ENCODE data around the gene NDEL1. TPM values are rescaled to one million over a fixed set of nuclear protein-coding genes. Genes with fewer than 3 reads are reported as not detected.

The NDEL1 gene
- total and polyA plus RNA-seq, 3 donors from 2014 or later = 51.2 to 85.4 (median 73.1) TPM

DNA sequence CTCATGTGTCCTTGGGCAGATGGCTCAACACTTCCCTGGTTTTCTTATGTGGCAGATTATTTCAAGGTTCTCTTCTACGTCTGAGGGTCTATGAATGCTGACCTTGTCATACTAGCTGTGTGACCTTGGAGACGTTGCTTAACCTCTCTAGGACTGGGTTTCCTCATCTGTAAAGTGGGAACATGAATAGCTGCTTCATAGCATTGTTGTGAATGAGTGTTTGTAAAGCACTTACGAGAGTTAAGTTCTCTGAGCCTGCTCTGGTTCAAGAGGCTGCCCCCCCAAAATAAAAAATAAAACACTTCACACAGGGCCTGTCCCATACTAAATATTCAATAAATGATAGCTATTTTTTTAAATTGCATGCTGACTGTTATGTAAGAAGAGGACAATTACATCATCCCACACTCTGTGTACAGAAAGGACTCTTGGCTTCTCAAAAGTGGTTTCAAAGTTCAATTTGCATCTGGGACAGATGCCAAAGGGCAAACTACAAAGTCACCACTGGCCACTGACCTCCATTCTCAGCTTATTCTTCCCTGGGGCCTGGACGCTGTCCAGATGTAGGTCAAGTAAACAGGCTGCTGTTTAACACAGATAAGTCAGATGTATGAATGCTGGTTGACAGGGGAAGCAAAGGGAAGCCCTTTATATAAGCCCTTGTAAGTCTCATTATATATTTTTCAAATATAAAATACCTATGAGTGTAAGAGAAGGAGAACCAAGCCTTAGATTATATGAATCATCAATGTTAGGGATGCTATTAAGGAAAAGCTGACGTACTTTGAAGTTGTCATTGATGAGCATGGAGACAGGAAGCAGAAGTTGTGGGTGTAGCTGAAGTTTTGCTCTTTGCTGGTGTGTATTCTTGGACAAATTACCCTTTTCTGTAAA, 15.4 kb upstream of the NDEL1 start:
- TF ChIP-seq, protein P1, sequence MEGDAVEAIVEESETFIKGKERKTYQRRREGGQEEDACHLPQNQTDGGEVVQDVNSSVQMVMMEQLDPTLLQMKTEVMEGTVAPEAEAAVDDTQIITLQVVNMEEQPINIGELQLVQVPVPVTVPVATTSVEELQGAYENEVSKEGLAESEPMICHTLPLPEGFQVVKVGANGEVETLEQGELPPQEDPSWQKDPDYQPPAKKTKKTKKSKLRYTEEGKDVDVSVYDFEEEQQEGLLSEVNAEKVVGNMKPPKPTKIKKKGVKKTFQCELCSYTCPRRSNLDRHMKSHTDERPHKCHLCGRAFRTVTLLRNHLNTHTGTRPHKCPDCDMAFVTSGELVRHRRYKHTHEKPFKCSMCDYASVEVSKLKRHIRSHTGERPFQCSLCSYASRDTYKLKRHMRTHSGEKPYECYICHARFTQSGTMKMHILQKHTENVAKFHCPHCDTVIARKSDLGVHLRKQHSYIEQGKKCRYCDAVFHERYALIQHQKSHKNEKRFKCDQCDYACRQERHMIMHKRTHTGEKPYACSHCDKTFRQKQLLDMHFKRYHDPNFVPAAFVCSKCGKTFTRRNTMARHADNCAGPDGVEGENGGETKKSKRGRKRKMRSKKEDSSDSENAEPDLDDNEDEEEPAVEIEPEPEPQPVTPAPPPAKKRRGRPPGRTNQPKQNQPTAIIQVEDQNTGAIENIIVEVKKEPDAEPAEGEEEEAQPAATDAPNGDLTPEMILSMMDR (IDR thresholded peaks at IDR 0.05) = no peak
- TF ChIP-seq POLR2A (IDR thresholded peaks at IDR 0.05) = no peak
- intact Hi-C loops (cut with DNase I; ENCODE audit: low total_unique reads) = no loop called here
- Histone ChIP-seq H3K9me3 (no peaks in the 10 kb centered on the region), H3K27me3 (no peaks in the 10 kb centered on the region), H3K27ac (no peak overlapping the region), H3K4me1 (no peaks in the 10 kb centered on the region), H3K36me3 (ENCODE audit: low read depth, missing control alignments) (no peaks in the 10 kb centered on the region), H3K4me3 (no peak overlapping the region)
- no peak for DNase-seq
- WGBS, 2 donors = 45 to 48% methylated on average over 5 of the region's 5 CpGs

- no peaks in the 10 kb centered on the region for H3K27me3 ChIP-seq
- intact Hi-C loops (cut with DNase I; ENCODE audit: low total_unique reads) = no loop called here
- no peak overlapping the region for H3K4me3 ChIP-seq
- no peak for DNase-seq
- H3K9me3 ChIP-seq = no peaks in the 10 kb centered on the region
- H3K4me1 ChIP-seq = no peaks in the 10 kb centered on the region
- H3K27ac ChIP-seq = no peak overlapping the region
- 69 to 81% methylated on average over 3 of the region's 3 CpGs for WGBS, 2 donors
- no peaks in the 10 kb centered on the region for H3K36me3 ChIP-seq (ENCODE audit: low read depth, missing control alignments)
- TF ChIP-seq, protein P1 (IDR thresholded peaks at IDR 0.05) = no peak
- TF ChIP-seq POLR2A (IDR thresholded peaks at IDR 0.05) = no peak
These were observed 14.1 kb upstream of the NDEL1 start for GRCh38 chr17:8421571-8421970.

GRCh38 chr17:8426094-8426720, 9.5 kb upstream of the NDEL1 start:
- H3K27me3 ChIP-seq = no peaks in the 10 kb centered on the region
- DNase-seq = no peak
- H3K4me3 ChIP-seq = no peak overlapping the region
- no peaks in the 10 kb centered on the region for H3K4me1 ChIP-seq
- no peaks in the 10 kb centered on the region for H3K9me3 ChIP-seq
- H3K27ac ChIP-seq = no peak overlapping the region
- WGBS, 2 donors = 59 to 62% methylated on average over 6 of the region's 6 CpGs
- intact Hi-C loops (cut with DNase I; ENCODE audit: low total_unique reads) = no loop called here
- TF ChIP-seq, protein P1 (IDR thresholded peaks at IDR 0.05) = no peak
- TF ChIP-seq POLR2A (IDR thresholded peaks at IDR 0.05) = no peak
- H3K36me3 ChIP-seq (ENCODE audit: low read depth, missing control alignments) = no peaks in the 10 kb centered on the region

- Histone ChIP-seq H3K27me3 (no peaks in the 10 kb centered on the region), H3K9me3 (no peaks in the 10 kb centered on the region), H3K4me1 (no peaks in the 10 kb centered on the region), H3K4me3 (no peak overlapping the region), H3K27ac (no peak overlapping the region), H3K36me3 (ENCODE audit: low read depth, missing control alignments) (no peaks in the 10 kb centered on the region)
- intact Hi-C loops (cut with DNase I; ENCODE audit: low total_unique reads) = no loop called here
- TF ChIP-seq, protein P1 (IDR thresholded peaks at IDR 0.05) = no peak
- TF ChIP-seq POLR2A (IDR thresholded peaks at IDR 0.05) = no peak
- 90 to 96% methylated on average over 3 of the region's 3 CpGs for WGBS, 2 donors
- no peak for DNase-seq
These were observed 8.9 kb upstream of the NDEL1 start for GRCh38 chr17:8426802-8427201.
